Measurements from ENCODE around the gene NDC1. TPM values are rescaled to one million over a fixed set of nuclear protein-coding genes. Genes with fewer than 3 reads are reported as not detected.

Gene NDC1
- total RNA-seq, 2 experiments from 2014 or later, result 23.2 to 24.7 TPM

GRCh38 chr1:53733975-53734649, 104.0 kb downstream of the NDC1 start:
- Mint-ChIP-seq H3K27ac (no peak overlapping the region), H3K27me3 (peaks cover 58% of the 10 kb centered on the region), H3K9me3 (no peaks in the 10 kb centered on the region), H3K36me3 (ENCODE audit: low read depth) (no peaks in the 10 kb centered on the region), H3K4me3 (no peak overlapping the region), H3K4me1 (peaks cover 4% of the 10 kb centered on the region)
- ChIA-PET POLR2A (no interaction called here), CTCF (no interaction called here)
- DNase-seq, result no peak

- POLR2A ChIA-PET, result no interaction called here
- Mint-ChIP-seq H3K4me3 (no peak overlapping the region), H3K27me3 (peaks cover 61% of the 10 kb centered on the region), H3K4me1 (peaks cover 4% of the 10 kb centered on the region), H3K36me3 (ENCODE audit: low read depth) (no peaks in the 10 kb centered on the region), H3K27ac (no peak overlapping the region), H3K9me3 (no peaks in the 10 kb centered on the region)
- CTCF ChIA-PET, result no interaction called here
- DNase-seq, result no peak
Observed at GRCh38 chr1:53733447-53733931, 104.6 kb downstream of the NDC1 start.

- Mint-ChIP-seq H3K4me3 (no peak overlapping the region), H3K9me3 (no peaks in the 10 kb centered on the region), H3K4me1 (peaks cover 2% of the 10 kb centered on the region), H3K27me3 (peaks cover 58% of the 10 kb centered on the region), H3K36me3 (ENCODE audit: low read depth) (no peaks in the 10 kb centered on the region), H3K27ac (no peak overlapping the region)
- CTCF ChIA-PET, result no interaction called here
- DNase-seq, result no peak
- POLR2A ChIA-PET, result no interaction called here
Observed at GRCh38 chr1:53732912-53733317, 105.2 kb downstream of the NDC1 start.

GRCh38 chr1:53732409-53732808, 105.7 kb downstream of the NDC1 start:
- Mint-ChIP-seq H3K27ac (no peak overlapping the region), H3K4me1 (peaks cover under 1% of the 10 kb centered on the region), H3K4me3 (no peak overlapping the region), H3K36me3 (ENCODE audit: low read depth) (no peaks in the 10 kb centered on the region), H3K9me3 (no peaks in the 10 kb centered on the region), H3K27me3 (peaks cover 56% of the 10 kb centered on the region)
- ChIA-PET POLR2A (no interaction called here), CTCF (no interaction called here)
- DNase-seq, result no peak

- no peak for DNase-seq
- H3K4me3 Mint-ChIP-seq, result no peak overlapping the region
- ChIA-PET CTCF (no interaction called here), POLR2A (no interaction called here)
- no peaks in the 10 kb centered on the region for H3K9me3 Mint-ChIP-seq
- H3K27me3 Mint-ChIP-seq, result peaks cover 50% of the 10 kb centered on the region
- H3K27ac Mint-ChIP-seq, result no peak overlapping the region
- no peaks in the 10 kb centered on the region for H3K36me3 Mint-ChIP-seq (ENCODE audit: low read depth)
- H3K4me1 Mint-ChIP-seq, result no peaks in the 10 kb centered on the region
Observed at GRCh38 chr1:53731779-53732305, 106.3 kb downstream of the NDC1 start.

GRCh38 chr1:53731043-53731600, 107.0 kb downstream of the NDC1 start:
- DNase-seq, result no peak
- Mint-ChIP-seq H3K36me3 (ENCODE audit: low read depth) (no peaks in the 10 kb centered on the region), H3K4me1 (no peaks in the 10 kb centered on the region), H3K4me3 (no peak overlapping the region), H3K9me3 (no peaks in the 10 kb centered on the region), H3K27me3 (peaks cover 45% of the 10 kb centered on the region), H3K27ac (no peak overlapping the region)
- ChIA-PET POLR2A (no interaction called here), CTCF (no interaction called here)

- CTCF ChIA-PET, result no interaction called here
- Mint-ChIP-seq H3K4me3 (no peak overlapping the region), H3K27ac (no peak overlapping the region), H3K4me1 (no peaks in the 10 kb centered on the region), H3K9me3 (no peaks in the 10 kb centered on the region), H3K27me3 (peaks cover 38% of the 10 kb centered on the region), H3K36me3 (ENCODE audit: low read depth) (no peaks in the 10 kb centered on the region)
- POLR2A ChIA-PET, result no interaction called here
- DNase-seq, result no peak
Observed at GRCh38 chr1:53730224-53730865, 107.8 kb downstream of the NDC1 start.

GRCh38 chr1:53729456-53730223, 108.5 kb downstream of the NDC1 start:
- Mint-ChIP-seq H3K9me3 (no peaks in the 10 kb centered on the region), H3K36me3 (ENCODE audit: low read depth) (no peaks in the 10 kb centered on the region), H3K27ac (no peak overlapping the region), H3K4me3 (no peak overlapping the region), H3K27me3 (peaks cover 30% of the 10 kb centered on the region), H3K4me1 (no peaks in the 10 kb centered on the region)
- CTCF ChIA-PET, result no interaction called here
- DNase-seq, result no peak
- POLR2A ChIA-PET, result no interaction called here

- Mint-ChIP-seq H3K27ac (no peak overlapping the region), H3K4me3 (no peak overlapping the region), H3K27me3 (peaks cover 25% of the 10 kb centered on the region), H3K9me3 (no peaks in the 10 kb centered on the region), H3K36me3 (ENCODE audit: low read depth) (no peaks in the 10 kb centered on the region), H3K4me1 (no peaks in the 10 kb centered on the region)
- DNase-seq, result no peak
- POLR2A ChIA-PET, result no interaction called here
- CTCF ChIA-PET, result no interaction called here
Observed at GRCh38 chr1:53728702-53729455, 109.2 kb downstream of the NDC1 start.

- H3K27me3 Mint-ChIP-seq, result peaks cover 18% of the 10 kb centered on the region
- no peak overlapping the region for H3K27ac Mint-ChIP-seq
- H3K4me1 Mint-ChIP-seq, result no peaks in the 10 kb centered on the region
- DNase-seq, result no peak
- H3K9me3 Mint-ChIP-seq, result no peaks in the 10 kb centered on the region
- ChIA-PET POLR2A (no interaction called here), CTCF (no interaction called here)
- no peaks in the 10 kb centered on the region for H3K36me3 Mint-ChIP-seq (ENCODE audit: low read depth)
- H3K4me3 Mint-ChIP-seq, result no peak overlapping the region
Observed at GRCh38 chr1:53728196-53728595, 109.9 kb downstream of the NDC1 start.

- POLR2A ChIA-PET, result no interaction called here
- H3K36me3 Mint-ChIP-seq (ENCODE audit: low read depth), result no peaks in the 10 kb centered on the region
- no peak overlapping the region for H3K4me3 Mint-ChIP-seq
- H3K27me3 Mint-ChIP-seq, result peaks cover 16% of the 10 kb centered on the region
- H3K9me3 Mint-ChIP-seq, result no peaks in the 10 kb centered on the region
- CTCF ChIA-PET, result no interaction called here
- DNase-seq, result no peak
- no peaks in the 10 kb centered on the region for H3K4me1 Mint-ChIP-seq
- H3K27ac Mint-ChIP-seq, result no peak overlapping the region
Observed at GRCh38 chr1:53727461-53728092, 110.5 kb downstream of the NDC1 start.

GRCh38 chr1:53726009-53726600, 112.0 kb downstream of the NDC1 start:
- POLR2A ChIA-PET, result no interaction called here
- Mint-ChIP-seq H3K27ac (no peak overlapping the region), H3K27me3 (peaks cover 12% of the 10 kb centered on the region), H3K4me1 (no peaks in the 10 kb centered on the region), H3K36me3 (ENCODE audit: low read depth) (no peaks in the 10 kb centered on the region), H3K4me3 (no peak overlapping the region), H3K9me3 (no peaks in the 10 kb centered on the region)
- CTCF ChIA-PET, result no interaction called here
- no peak for DNase-seq

Data from activated CD4-positive, alpha-beta memory T cell treated with anti-CD3 and anti-CD28 coated beads, Interleukin-2, amount 10 ng/mL, durations not matched to agents 7 days and 5 days (primary cell).